Fibroblast of skin of scalp (primary cell): ENCODE measurements around the gene HDHD5.

ENCODE experiments used
- DNase-seq: peaks from one replicate; pipeline ENCODE4 v3.0.0-alpha.2; 2013

The HDHD5 gene

DNA sequence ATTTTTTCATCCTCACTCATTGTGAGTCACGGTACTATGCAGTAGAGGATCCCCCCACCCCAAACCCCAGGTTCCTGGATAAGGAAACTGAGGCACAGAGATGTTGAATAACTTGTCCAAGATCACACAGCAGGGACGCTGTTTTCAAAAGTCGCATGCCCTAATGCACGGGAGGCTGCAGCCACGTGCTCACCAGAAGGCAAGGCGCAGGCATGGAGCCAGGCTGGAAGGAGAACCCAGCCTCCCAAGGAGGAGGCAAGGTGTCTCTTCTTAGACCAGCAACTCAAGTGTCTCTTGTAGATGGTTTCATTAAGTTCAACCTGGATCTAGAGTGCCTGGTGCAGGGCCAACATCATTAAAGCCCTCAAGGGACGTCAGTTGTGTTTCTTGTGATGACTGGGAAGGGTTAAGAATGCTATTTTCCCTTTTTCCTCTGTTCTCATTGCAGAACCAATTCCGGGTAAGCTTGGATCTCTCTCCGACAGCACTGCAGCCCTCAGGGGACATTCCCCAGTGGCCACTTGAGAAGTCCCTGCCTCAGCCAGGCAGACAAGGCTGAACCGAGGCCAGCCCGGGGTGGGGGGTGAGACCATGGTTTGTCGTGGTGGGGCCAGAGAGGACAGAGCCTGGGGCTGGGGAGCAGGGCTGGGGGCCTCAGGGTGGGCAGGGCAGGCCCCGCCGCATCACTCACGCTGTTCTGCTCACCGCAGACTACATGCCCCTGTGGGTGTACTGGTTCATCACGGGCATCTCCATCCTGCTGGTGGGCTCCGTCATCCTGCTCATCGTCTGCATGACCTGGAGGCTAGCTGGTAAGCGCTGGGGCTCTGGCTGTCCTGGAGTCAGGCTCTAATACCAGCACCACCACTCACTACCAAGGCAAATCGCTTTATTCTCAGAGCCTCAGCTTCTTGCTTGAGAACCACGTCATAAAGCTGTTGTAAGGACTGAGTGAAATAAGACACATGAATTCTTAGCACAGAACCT, 53.6 kb downstream of the HDHD5 start:
- DNase-seq: no peak

DNA sequence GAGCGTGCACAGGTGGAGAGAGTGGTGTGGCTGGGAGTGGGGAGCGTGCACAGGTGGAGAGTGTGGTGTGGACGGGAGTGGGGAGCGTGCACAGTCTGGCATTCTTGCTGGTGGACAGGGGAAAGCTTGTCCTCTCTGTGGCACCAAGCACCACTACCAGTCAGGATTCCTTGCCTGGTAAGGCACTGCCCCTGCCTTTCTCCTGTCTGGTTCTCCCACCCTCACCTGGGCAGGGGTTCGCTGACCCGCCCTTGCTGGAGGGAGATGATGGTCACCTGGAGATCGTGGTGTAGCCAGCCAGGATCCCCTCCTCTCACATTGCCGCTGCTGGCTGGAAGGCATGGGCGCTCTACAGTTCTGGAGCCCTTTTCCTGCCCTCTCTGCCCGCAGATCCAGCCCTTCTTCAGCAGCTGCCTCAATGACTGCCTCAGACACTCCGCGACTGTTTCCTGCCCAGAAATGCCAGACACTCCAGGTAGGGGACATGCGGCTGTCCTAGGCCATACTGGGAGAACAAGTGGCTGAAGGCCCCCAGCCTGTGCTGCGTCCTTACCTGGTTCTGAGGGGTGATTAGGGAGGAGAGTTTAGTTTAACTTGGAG, 54.6 kb downstream of the HDHD5 start:
- no peak for DNase-seq

DNA sequence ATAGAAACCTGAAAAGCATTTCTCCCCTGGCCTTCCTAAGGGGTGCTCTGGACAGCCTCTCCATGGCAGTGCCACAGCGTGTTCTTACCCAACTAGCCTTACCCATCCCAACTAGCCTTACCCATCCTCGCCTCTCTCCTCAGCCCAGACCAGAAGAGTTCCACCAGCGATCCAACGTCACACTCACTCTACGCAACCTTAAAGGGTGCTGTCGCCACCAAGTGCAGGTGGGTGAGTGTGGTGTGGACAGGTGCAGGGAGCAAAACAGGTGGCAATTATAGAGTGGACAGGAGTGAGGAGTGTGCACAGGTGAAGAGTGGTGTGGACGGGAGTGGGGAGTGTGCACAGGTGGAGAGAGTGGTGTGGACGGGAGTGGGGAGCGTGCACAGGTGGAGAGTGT, 55.7 kb downstream of the HDHD5 start:
- DNase-seq: no peak

DNA sequence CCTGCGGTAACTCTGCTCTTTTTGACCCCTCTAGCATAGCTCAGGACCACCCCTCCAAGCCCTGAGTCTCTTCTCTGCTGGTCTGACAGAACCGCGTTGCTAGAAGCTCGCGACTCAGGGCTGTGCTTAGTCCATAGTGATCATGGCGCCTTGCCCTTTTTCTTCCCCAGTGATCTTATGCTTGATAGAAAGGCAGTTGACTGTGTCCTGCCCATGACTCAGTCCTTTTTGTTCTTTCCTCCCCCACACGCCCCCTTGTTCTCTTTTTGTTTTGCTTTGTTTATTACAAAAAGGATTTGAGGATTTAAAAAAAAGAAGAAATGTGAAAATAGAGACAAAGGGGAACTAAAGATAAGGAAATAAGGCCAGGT, 56.8 kb downstream of the HDHD5 start:
- no peak for DNase-seq

DNA sequence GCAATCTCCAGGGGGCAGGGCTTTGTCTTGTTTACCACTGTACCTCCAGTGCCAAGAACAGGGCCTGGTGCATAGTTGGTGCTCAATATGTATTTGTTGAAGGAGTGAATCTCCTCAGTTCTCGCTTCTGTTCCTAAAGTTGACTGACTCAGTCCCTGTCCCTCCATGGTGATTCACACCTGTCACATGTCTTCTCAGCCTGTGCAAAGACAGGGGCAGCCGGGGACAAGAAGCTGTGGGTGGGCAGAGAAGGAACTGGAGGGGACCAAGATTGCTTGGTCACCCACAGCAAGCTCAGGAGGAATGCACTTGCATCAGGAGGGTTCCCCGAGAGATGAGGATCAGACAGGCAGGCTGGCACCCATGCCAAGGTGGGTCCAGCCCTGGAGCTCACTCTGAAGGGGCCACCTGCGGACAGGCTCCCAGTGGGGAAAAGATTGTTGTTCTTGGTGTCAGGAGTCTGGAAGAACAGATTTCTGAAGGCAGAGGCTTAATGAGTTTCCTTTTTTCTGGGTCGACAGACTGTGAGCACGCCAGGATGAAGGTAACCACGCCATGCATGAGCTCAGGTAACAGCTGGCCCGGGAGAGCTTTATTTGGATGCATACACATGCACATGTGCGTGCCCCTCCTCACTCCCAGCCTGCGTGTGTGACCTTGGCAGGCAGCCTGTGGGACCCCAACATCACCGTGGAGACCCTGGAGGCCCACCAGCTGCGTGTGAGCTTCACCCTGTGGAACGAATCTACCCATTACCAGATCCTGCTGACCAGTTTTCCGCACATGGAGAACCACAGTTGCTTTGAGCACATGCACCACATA, 57.4 kb downstream of the HDHD5 start:
- no peak for DNase-seq

DNA sequence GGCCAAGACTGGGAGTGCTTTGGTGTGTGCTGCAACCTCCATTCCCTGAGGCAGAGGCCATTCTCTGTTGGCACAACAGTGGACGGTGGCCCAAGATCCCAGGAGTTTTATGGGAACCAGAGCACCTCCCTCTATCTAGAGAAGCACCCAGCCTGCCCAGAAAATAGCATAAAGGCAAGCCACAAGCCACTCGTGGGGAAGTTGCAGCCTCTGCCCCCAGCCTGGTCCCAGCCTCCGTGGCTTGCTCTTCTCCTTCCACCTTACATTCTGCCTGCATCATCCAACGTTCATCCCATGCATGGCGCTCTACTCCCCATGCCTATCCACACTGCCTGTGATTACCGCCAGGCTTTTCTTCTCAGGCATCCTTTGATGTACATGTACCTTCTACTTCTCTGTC, 58.5 kb downstream of the HDHD5 start:
- DNase-seq: no peak

DNA sequence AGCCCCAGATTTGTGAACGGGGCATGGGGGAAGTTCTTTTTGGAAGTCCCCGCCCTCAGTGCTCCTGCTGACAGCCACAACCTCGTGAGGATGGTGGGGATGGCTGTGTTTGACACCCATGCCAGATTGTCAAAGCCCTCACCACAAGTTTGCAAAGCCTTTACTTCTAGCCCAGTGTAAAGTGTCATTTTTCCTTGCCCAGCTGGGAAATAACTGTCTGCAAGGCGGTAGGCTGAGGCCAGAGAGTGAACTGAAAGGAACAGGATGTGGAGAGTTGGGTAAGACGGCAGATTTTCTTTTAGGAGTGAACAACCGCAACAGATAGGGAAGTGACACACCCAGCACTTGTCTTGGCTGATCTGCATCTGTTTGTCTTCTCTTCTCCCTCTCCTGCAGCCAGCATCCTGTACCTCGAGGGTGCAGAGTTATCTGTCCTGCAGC, 60.7 kb downstream of the HDHD5 start:
- no peak for DNase-seq

DNA sequence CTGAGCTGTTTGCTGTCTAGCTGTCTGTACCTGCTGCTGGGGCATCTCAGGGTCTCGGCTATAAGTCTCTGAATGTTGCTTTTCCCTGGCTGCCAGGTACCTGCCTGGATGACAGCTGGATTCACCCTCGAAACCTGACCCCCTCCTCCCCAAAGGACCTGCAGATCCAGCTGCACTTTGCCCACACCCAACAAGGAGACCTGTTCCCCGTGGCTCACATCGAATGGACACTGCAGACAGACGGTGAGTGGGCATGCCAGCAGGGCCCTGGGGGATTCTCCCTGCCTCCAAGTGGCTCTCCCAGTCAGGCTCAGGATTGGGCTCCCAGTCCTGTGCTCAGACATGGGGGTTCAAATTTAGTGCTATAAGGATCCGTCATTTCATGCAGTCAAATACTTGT, 61.4 kb downstream of the HDHD5 start:
- no peak for DNase-seq

DNA sequence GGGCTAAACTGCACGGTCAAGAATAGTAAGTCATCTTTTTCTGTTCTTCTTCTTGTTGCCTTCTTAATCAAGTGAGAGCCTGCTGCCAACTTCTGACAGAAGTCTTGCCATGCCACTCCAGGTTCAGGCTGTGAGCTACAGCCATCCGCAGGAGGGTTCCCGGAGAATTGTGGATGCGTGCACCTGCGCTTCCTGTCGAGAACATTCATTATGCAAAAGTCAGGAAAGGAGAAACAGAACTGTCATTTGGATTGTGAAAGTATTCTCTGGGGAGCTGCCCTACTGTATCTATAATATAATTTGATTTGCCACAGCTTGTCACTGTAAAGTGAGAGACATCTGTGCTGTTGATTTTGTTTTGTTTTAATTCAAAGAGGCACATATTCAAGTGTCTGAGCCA, 62.0 kb downstream of the HDHD5 start:
- no peak for DNase-seq

DNA sequence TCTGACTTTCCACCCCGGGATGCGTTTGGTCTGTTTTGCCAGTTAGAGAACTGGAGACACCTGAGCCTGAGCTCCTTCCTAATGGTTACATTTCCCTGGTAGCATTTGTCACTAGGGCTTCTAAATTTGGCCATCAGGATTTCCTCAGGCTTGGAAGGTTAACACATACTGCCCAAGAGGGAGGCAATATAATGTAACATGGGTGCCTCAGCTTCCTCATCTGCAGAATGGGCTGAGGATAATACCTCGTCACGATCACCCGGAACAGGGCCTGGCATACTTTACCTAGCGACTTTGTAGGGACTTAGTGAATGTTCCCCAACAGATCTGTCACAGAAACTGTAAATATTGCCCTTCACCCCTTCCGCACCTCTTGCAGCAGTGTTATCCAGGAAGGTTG, 63.0 kb downstream of the HDHD5 start:
- no peak for DNase-seq

DNA sequence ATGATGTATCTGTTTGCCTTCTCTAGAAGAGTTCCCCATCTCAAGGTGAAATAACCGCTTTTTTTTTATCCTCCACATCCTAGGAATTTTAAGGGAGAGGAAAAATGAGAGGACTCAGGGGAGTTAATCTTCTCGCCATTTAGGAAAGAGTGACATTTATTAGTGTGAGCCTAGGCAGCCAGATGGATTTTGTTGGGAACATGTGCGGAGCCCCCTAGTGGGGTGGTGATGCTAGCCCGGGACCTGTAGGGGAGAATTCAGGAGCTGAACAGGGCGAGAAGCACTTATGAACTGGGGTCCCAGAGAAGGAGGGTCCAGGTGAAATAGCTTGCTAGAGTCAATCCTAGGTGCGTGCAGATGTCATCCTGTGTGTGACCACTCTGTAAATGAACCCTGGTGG, 63.5 kb downstream of the HDHD5 start:
- peak; percentile 15 for DNase-seq

DNA sequence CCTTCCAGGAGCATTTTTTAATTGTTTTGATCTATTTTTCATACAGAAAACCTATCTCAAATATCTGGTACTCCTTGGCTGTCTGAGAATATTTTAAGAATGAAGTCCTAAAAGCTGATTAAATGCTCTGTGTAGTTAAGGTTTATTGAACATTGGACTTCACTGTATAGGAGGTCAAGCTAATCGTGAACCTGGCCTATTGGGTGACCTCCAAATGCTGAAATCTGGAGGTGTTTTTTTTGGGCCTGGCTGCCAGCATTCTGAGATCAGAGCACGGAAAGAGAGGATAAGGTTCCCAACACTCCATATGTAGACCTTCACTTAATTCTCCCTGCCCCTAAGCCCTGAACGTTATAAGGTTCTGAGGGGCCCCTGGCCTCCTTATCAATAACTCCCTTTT, 66.0 kb downstream of the HDHD5 start:
- no peak for DNase-seq

DNA sequence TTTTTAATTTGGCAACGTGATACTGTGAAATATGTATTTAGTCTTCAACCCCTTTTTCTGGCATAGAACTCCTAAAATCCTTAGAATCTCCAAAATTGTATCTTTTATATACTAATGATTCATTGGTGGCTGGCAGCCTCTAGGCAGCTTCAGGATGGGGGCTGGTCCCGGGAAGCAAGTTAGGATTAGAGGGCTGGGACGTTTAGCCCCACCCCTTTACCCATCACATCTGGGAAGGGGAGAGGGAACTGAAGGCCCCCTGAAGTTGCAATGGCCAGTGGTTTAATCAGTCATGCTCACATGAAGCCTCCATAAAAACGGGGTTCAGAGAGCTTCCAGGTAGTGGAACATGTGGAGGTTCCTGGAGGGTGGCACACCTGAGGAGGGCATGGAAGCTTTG, 67.2 kb downstream of the HDHD5 start:
- no peak for DNase-seq

DNA sequence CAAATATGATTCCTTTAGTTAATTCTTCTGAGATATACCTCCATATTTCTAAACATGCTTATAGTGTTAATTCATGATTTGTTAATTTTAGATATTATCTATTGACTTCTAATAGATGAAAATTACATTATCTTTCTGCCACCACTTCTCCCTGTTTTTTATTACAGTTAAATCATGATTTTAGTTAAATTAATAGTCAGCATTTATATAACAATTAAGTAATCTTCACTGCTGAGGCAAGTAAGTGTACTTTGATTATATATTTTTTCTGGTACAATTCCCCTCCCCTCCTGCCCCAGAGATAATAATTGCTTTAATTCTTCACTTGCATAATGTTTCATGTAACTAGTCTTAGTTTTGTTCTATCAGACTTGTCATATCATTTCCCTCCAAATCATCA, 68.5 kb downstream of the HDHD5 start:
- no peak for DNase-seq
